CD14-positive monocyte (primary cell): ENCODE data around the gene SPPL3. TPM values are rescaled to one million over a fixed set of nuclear protein-coding genes. Genes with fewer than 3 reads are reported as not detected.

Experiments used
- DNase-seq, 3 donors: peaks; one replicate each; pipeline ENCODE4 v3.0.0-alpha.2; 2011 to 2022
- H2AFZ ChIP-seq: 2 replicates; pipeline ENCODE4 v1.6.0; 2012; ENCODE audit warnings: mild to moderate bottlenecking, low read depth, low read length, inconsistent platforms; ENCODE audit not compliant: insufficient read depth, poor library complexity, severe bottlenecking
- H3K27ac ChIP-seq, 2 donors: 1 replicate in 1 of 2; 2 replicates in 1 of 2; pipeline ENCODE4 v1.5.1; 2012 to 2013; ENCODE audit warnings: low read length in 2 of 2, control low read depth in 1 of 2, inconsistent platforms in 1 of 2, low read depth in 1 of 2, mild to moderate bottlenecking in 1 of 2
- H3K27me3 ChIP-seq, 2 donors: one replicate each; pipeline versions ENCODE4 v1.6.0 to v1.6.1; 2011 to 2013; ENCODE audit warnings: low read length in 2 of 2; ENCODE audit not compliant: control insufficient read depth in 2 of 2, insufficient read depth in 2 of 2
- H3K36me3 ChIP-seq, 2 donors: replicated peaks in 1 of 2; 1 replicate in 1 of 2; 2 replicates in 1 of 2; pipeline versions ENCODE4 v1.5.1 to v1.6.1; 2012 to 2013; ENCODE audit warnings: low read length in 2 of 2, control low read depth in 1 of 2, inconsistent platforms in 1 of 2, mild to moderate bottlenecking in 1 of 2; ENCODE audit not compliant: insufficient read depth in 2 of 2, control insufficient read depth in 1 of 2
- H3K4me1 ChIP-seq, 2 donors: 1 replicate in 1 of 2; 2 replicates in 1 of 2; pipeline versions ENCODE4 v1.5.1 to v1.6.1; 2012 to 2013; ENCODE audit warnings: low read length in 2 of 2, control low read depth in 1 of 2, inconsistent platforms in 1 of 2, mild to moderate bottlenecking in 1 of 2, moderate library complexity in 1 of 2; ENCODE audit not compliant: insufficient read depth in 2 of 2, control insufficient read depth in 1 of 2
- H3K4me2 ChIP-seq: replicated peaks from 2 replicates; pipeline ENCODE3; 2012; ENCODE audit warnings: low read length, moderate library complexity, mild to moderate bottlenecking; ENCODE audit not compliant: poor library complexity, severe bottlenecking; ENCODE audit errors: extremely low read depth
- H3K4me3 ChIP-seq, 3 experiments: fragments of 200-600 bp in 1 of 3; sonication (generic) in 1 of 3; replicated peaks in 1 of 3; 1 replicate in 2 of 3; 2 replicates in 1 of 3; pipeline ENCODE4 v1.5.1; 2011 to 2013; ENCODE audit warnings: low read length in 3 of 3, mild to moderate bottlenecking in 3 of 3, control low read depth in 2 of 3, low read depth in 2 of 3, inconsistent platforms in 1 of 3, moderate library complexity in 1 of 3
- H3K79me2 ChIP-seq: 2 replicates; pipeline ENCODE4 v1.6.0; 2012; ENCODE audit warnings: mild to moderate bottlenecking, control low read depth, inconsistent platforms, low read length, moderate library complexity; ENCODE audit not compliant: insufficient read depth
- H3K9ac ChIP-seq: 2 replicates; pipeline ENCODE4 v1.6.0; 2017; ENCODE audit warnings: low read length, mild to moderate bottlenecking; ENCODE audit not compliant: insufficient read depth, poor library complexity, severe bottlenecking
- H3K9me3 ChIP-seq, 2 donors: replicated peaks in 1 of 2; 1 replicate in 1 of 2; 2 replicates in 1 of 2; pipeline versions ENCODE4 v1.5.1 to v1.6.1; 2012 to 2013; ENCODE audit warnings: low read length in 2 of 2, control low read depth in 1 of 2; ENCODE audit not compliant: control insufficient read depth in 1 of 2, insufficient read depth in 1 of 2
- H4K20me1 ChIP-seq: 2 replicates; pipeline ENCODE4 v1.6.0; 2012; ENCODE audit warnings: mild to moderate bottlenecking, low read length, control low read depth, moderate library complexity; ENCODE audit not compliant: insufficient read depth
- H3K27ac Mint-ChIP-seq, 7 donors: one replicate each; pipeline ENCODE4 v1.8.0; 2020; ENCODE audit warnings: mild to moderate bottlenecking in 7 of 7, mixed read lengths in 7 of 7, moderate library complexity in 6 of 7, inconsistent platforms in 2 of 7
- H3K27me3 Mint-ChIP-seq, 3 donors: one replicate each; pipeline ENCODE4 v1.8.0; 2021 to 2022; ENCODE audit warnings: low read depth in 3 of 3, mild to moderate bottlenecking in 3 of 3, mixed read lengths in 3 of 3, moderate library complexity in 3 of 3, inconsistent platforms in 1 of 3
- H3K36me3 Mint-ChIP-seq, 2 donors: one replicate each; pipeline ENCODE4 v1.8.0; 2020; ENCODE audit warnings: mixed read lengths in 2 of 2, inconsistent platforms in 1 of 2, mild to moderate bottlenecking in 1 of 2
- H3K4me1 Mint-ChIP-seq: one replicate; pipeline ENCODE4 v1.8.0; 2020; ENCODE audit warnings: mild to moderate bottlenecking, mixed read lengths
- H3K4me3 Mint-ChIP-seq, 2 donors: one replicate each; pipeline ENCODE4 v1.8.0; 2020; ENCODE audit warnings: mild to moderate bottlenecking in 2 of 2, mixed read lengths in 2 of 2, moderate library complexity in 1 of 2
- H3K9me3 Mint-ChIP-seq, 7 donors: one replicate each; pipeline ENCODE4 v1.8.0; 2020 to 2022; ENCODE audit warnings: mixed read lengths in 7 of 7, mild to moderate bottlenecking in 6 of 7, moderate library complexity in 6 of 7, inconsistent platforms in 2 of 7
- CTCF ChIP-seq: fragments of 200-600 bp; IDR thresholded peaks from one replicate; pipeline ENCODE4 v1.8.0; 2022; ENCODE audit warnings: antibody characterized with exemption, mild to moderate bottlenecking
- WGBS: methylation state at CpG from one replicate; pipeline ENCODE4 v1.1.5; 2013; ENCODE audit warnings: missing lambda C conversion rate; ENCODE audit not compliant: insufficient coverage; 5-methylcytosine and 5-hydroxymethylcytosine counted together
- intact Hi-C, 2 donors: fragments of 100-400 bp; cut with micrococcal nuclease; formaldehyde crosslinking; loops; one replicate each; pipeline versions ENCODE4 v1.15.0 to v1.15.1; 2023
- polyA plus RNA-seq, 3 donors: library from polyadenylated mRNA; depleted of rRNA in 1 of 3; unstranded in 2 of 3; stranded (reverse) in 1 of 3; fragments of 300-500 nt in 2 of 3; fragments of >200 nt in 1 of 3; fragmentation: Illumina TruSeq in 2 of 3; gene quantifications; 1 replicate in 2 of 3; 2 replicates in 1 of 3; pipeline ENCODE4 v1.2.3, GENCODE V29; 2012 to 2021

Gene SPPL3
- polyA plus RNA-seq, 3 donors: 14.5 to 18.6 (median 18.5) TPM

GRCh38 chr12:120750806-120751205 is 153.4 kb downstream of the SPPL3 start:
- Histone ChIP-seq H3K4me2 (no peak overlapping the region), H3K4me1 (no peaks in the 10 kb centered on the region), H2AFZ (no peak overlapping the region), H3K9ac (no peak overlapping the region), H3K4me3 (no peak overlapping the region), H3K9me3 (peaks cover 6% of the 10 kb centered on the region in 2 donors), H3K27ac (no peak overlapping the region), H4K20me1 (no peaks in the 10 kb centered on the region), H3K36me3 (no peaks in the 10 kb centered on the region), H3K79me2 (no peaks in the 10 kb centered on the region), H3K27me3 (no peaks in the 10 kb centered on the region)
- Mint-ChIP-seq H3K27ac (no peak overlapping the region), H3K4me1 (no peaks in the 10 kb centered on the region), H3K36me3 (no peaks in the 10 kb centered on the region), H3K27me3 (peaks cover 2 to 10% (median 5%) of the 10 kb centered on the region in 3 donors), H3K9me3 (peaks cover 4 to 18% (median 12%) of the 10 kb centered on the region in 7 donors), H3K4me3 (no peak overlapping the region)
- intact Hi-C loops: no loop called here
- 100% methylated on average over 4 of the region's 5 CpGs for WGBS
- TF ChIP-seq CTCF: no peak
- DNase-seq: no peak

GRCh38 chr12:120749256-120749655 is 154.9 kb downstream of the SPPL3 start:
- no peak overlapping the region for H3K27ac ChIP-seq
- peaks cover 2 to 7% (median 5%) of the 10 kb centered on the region in 3 donors for H3K27me3 Mint-ChIP-seq
- no peak for DNase-seq
- H3K27ac Mint-ChIP-seq: peak overlapping the region in 2 of 7 donors; percentile 1 to 2
- no peak overlapping the region for H3K4me3 Mint-ChIP-seq
- no peak overlapping the region for H3K4me2 ChIP-seq
- no peaks in the 10 kb centered on the region for H3K36me3 Mint-ChIP-seq
- H3K9me3 Mint-ChIP-seq: peaks cover 0 to 6% (median 0%) of the 10 kb centered on the region in 7 donors
- H3K4me1 ChIP-seq: no peaks in the 10 kb centered on the region
- intact Hi-C loops: no loop called here
- no peak overlapping the region for H2AFZ ChIP-seq
- no peaks in the 10 kb centered on the region for H4K20me1 ChIP-seq
- H3K4me1 Mint-ChIP-seq: no peaks in the 10 kb centered on the region
- H3K79me2 ChIP-seq: no peaks in the 10 kb centered on the region
- 96% methylated on average over 4 of the region's 5 CpGs for WGBS
- no peaks in the 10 kb centered on the region for H3K36me3 ChIP-seq
- no peaks in the 10 kb centered on the region for H3K27me3 ChIP-seq
- no peak overlapping the region for H3K4me3 ChIP-seq
- H3K9me3 ChIP-seq: no peaks in the 10 kb centered on the region
- no peak overlapping the region for H3K9ac ChIP-seq
- TF ChIP-seq CTCF: no peak
